A549 (cell line): Measurements from ENCODE around the gene SMIM45.

Source experiments
- JUN ChIP-seq, 2 experiments: fragments of >200 bp; sonication (Bioruptor Twin); formaldehyde crosslinking; IDR thresholded peaks; 2 replicates in 1 of 2; 3 replicates in 1 of 2; pipeline ENCODE4 v1.6.1; 2016 to 2017
- MAFK ChIP-seq: fragments of 450-650 bp; IDR thresholded peaks from 2 replicates; pipeline ENCODE4 v1.6.1; 2014; ENCODE audit not compliant: partially characterized antibody
- NFE2L2 ChIP-seq: fragments of 150-350 bp; conservative IDR thresholded peaks from 2 replicates; pipeline ENCODE4 v1.6.1; 2014; ENCODE audit warnings: low read length
- PHF8 ChIP-seq: fragments of 200-600 bp; sonication (generic); IDR thresholded peaks from 2 replicates; pipeline ENCODE4 v1.6.1; 2016; ENCODE audit warnings: low read depth, mild to moderate bottlenecking, antibody characterized with exemption, moderate library complexity, borderline replicate concordance
- POLR2A ChIP-seq: IDR thresholded peaks from 2 replicates; pipeline ENCODE4 v1.6.1; 2012; ENCODE audit warnings: mild to moderate bottlenecking, low read length
- RAD21 ChIP-seq, 2 experiments: fragments of >200 bp in 1 of 2; sonication (Bioruptor Twin) in 1 of 2; formaldehyde crosslinking in 1 of 2; IDR thresholded peaks in 1 of 2; conservative IDR thresholded peaks in 1 of 2; 2 replicates in 1 of 2; 3 replicates in 1 of 2; pipeline ENCODE4 v1.6.1; 2012 to 2018; ENCODE audit warnings: inconsistent platforms in 1 of 2
- RCOR1 ChIP-seq: fragments of 150-350 bp; IDR thresholded peaks from 2 replicates; pipeline ENCODE4 v1.6.1; 2014; ENCODE audit warnings: antibody characterized with exemption, low read length, low read depth
- RNF2 ChIP-seq: fragments of 200-600 bp; sonication (generic); IDR thresholded peaks from 2 replicates; pipeline ENCODE4 v1.6.1; 2016; ENCODE audit warnings: low read depth, mild to moderate bottlenecking, antibody characterized with exemption, moderate library complexity, borderline replicate concordance
- TF ChIP-seq, protein P1 (sequence below): fragments of >200 bp; sonication (Bioruptor Twin); formaldehyde crosslinking; IDR thresholded peaks from 3 replicates; pipeline ENCODE4 v1.5.1; 2016
- TF ChIP-seq, protein P2 (sequence below): fragments of 200-600 bp; sonication (generic); IDR thresholded peaks from 2 replicates; pipeline ENCODE4 v1.6.1; 2016; ENCODE audit warnings: antibody characterized with exemption, mild to moderate bottlenecking, moderate library complexity
- TF ChIP-seq, protein P3 (sequence below): IDR thresholded peaks from 2 replicates; pipeline ENCODE4 v1.6.1; 2012; ENCODE audit warnings: low read depth, borderline replicate concordance
- TF ChIP-seq, protein P4 (sequence below): IDR thresholded peaks from 2 replicates; pipeline ENCODE4 v1.6.1; 2012

DNA sequence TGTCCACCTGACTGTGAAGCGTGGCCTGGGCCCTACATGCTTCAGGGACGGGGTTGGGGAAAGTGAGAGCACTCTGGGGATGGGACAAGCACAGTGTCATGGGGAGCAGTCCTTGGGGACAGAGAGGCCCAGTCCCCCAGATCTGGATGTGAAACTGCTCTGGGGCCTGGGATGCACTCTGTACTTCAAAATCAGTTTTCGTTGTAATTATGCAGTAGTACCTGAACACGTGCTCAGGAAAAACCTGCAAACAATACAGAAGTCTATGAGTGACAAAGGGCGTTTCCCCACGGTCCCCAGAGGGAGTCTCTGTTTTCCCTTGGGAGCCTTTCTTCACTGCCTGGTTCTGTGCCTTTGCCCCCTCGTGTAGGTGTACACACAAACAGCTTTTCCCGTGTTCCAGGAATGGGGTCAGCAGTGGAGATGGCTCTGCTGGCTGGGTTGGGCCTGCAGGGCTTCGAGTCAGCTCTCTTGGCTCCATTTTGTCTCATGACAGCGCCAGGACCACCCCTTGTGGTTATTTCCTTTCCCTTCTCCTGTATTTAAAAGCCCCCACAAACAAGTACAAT, 20.2 kb upstream of the SMIM45 start:
- TF ChIP-seq, protein P1, sequence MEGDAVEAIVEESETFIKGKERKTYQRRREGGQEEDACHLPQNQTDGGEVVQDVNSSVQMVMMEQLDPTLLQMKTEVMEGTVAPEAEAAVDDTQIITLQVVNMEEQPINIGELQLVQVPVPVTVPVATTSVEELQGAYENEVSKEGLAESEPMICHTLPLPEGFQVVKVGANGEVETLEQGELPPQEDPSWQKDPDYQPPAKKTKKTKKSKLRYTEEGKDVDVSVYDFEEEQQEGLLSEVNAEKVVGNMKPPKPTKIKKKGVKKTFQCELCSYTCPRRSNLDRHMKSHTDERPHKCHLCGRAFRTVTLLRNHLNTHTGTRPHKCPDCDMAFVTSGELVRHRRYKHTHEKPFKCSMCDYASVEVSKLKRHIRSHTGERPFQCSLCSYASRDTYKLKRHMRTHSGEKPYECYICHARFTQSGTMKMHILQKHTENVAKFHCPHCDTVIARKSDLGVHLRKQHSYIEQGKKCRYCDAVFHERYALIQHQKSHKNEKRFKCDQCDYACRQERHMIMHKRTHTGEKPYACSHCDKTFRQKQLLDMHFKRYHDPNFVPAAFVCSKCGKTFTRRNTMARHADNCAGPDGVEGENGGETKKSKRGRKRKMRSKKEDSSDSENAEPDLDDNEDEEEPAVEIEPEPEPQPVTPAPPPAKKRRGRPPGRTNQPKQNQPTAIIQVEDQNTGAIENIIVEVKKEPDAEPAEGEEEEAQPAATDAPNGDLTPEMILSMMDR: no peak
- TF ChIP-seq MAFK: no peak
- TF ChIP-seq RNF2: no peak
- TF ChIP-seq, protein P2, sequence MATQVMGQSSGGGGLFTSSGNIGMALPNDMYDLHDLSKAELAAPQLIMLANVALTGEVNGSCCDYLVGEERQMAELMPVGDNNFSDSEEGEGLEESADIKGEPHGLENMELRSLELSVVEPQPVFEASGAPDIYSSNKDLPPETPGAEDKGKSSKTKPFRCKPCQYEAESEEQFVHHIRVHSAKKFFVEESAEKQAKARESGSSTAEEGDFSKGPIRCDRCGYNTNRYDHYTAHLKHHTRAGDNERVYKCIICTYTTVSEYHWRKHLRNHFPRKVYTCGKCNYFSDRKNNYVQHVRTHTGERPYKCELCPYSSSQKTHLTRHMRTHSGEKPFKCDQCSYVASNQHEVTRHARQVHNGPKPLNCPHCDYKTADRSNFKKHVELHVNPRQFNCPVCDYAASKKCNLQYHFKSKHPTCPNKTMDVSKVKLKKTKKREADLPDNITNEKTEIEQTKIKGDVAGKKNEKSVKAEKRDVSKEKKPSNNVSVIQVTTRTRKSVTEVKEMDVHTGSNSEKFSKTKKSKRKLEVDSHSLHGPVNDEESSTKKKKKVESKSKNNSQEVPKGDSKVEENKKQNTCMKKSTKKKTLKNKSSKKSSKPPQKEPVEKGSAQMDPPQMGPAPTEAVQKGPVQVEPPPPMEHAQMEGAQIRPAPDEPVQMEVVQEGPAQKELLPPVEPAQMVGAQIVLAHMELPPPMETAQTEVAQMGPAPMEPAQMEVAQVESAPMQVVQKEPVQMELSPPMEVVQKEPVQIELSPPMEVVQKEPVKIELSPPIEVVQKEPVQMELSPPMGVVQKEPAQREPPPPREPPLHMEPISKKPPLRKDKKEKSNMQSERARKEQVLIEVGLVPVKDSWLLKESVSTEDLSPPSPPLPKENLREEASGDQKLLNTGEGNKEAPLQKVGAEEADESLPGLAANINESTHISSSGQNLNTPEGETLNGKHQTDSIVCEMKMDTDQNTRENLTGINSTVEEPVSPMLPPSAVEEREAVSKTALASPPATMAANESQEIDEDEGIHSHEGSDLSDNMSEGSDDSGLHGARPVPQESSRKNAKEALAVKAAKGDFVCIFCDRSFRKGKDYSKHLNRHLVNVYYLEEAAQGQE: no peak
- TF ChIP-seq PHF8: no peak
- TF ChIP-seq RCOR1: no peak
- TF ChIP-seq NFE2L2: no peak
- TF ChIP-seq, protein P3, sequence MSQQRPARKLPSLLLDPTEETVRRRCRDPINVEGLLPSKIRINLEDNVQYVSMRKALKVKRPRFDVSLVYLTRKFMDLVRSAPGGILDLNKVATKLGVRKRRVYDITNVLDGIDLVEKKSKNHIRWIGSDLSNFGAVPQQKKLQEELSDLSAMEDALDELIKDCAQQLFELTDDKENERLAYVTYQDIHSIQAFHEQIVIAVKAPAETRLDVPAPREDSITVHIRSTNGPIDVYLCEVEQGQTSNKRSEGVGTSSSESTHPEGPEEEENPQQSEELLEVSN: no peak
- TF ChIP-seq, protein P4, sequence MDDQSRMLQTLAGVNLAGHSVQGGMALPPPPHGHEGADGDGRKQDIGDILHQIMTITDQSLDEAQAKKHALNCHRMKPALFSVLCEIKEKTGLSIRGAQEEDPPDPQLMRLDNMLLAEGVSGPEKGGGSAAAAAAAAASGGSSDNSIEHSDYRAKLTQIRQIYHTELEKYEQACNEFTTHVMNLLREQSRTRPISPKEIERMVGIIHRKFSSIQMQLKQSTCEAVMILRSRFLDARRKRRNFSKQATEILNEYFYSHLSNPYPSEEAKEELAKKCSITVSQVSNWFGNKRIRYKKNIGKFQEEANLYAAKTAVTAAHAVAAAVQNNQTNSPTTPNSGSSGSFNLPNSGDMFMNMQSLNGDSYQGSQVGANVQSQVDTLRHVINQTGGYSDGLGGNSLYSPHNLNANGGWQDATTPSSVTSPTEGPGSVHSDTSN: no peak
- no peak for TF ChIP-seq RAD21 (conservative IDR thresholded peaks at IDR 0.05 in 1 of 2, IDR thresholded peaks at IDR 0.05 in 1 of 2)
- no peak for TF ChIP-seq JUN (IDR thresholded peaks at IDR 0.05)
- no peak for TF ChIP-seq POLR2A
